ENCODE measurements around the gene MAN1A1. TPM values are rescaled to one million over a fixed set of nuclear protein-coding genes. Genes with fewer than 3 reads are reported as not detected.

The MAN1A1 gene
- total RNA-seq, 1 experiment from 2014 or later: 6.8 TPM

- TF ChIP-seq NR1H2 (CRISPR knock-in tag; IDR thresholded peaks at IDR 0.05) (no peak), ZNF416 (CRISPR knock-in tag; IDR thresholded peaks at IDR 0.05) (no peak), SMAD3 (CRISPR knock-in tag; IDR thresholded peaks at IDR 0.05; ENCODE audit: borderline replicate concordance) (no peak), ZNF263 (CRISPR knock-in tag; IDR thresholded peaks at IDR 0.05; ENCODE audit: low read depth) (no peak), USF1 (CRISPR knock-in tag; IDR thresholded peaks at IDR 0.05) (no peak), ZMAT4 (CRISPR knock-in tag; IDR thresholded peaks at IDR 0.05) (no peak), GRHL2 (CRISPR knock-in tag; IDR thresholded peaks at IDR 0.05; ENCODE audit: insufficient replicate concordance, severe bottlenecking) (no peak), ELF4 (CRISPR knock-in tag; IDR thresholded peaks at IDR 0.05; ENCODE audit: low read depth) (no peak), ZNF219 (CRISPR knock-in tag; IDR thresholded peaks at IDR 0.05; ENCODE audit: borderline replicate concordance) (no peak), PRRX2 (CRISPR knock-in tag; IDR thresholded peaks at IDR 0.05) (no peak), ZNF532 (CRISPR knock-in tag; IDR thresholded peaks at IDR 0.05; ENCODE audit: borderline replicate concordance) (no peak)
Measured at GRCh38 chr6:119342430-119342829, 7.1 kb downstream of the MAN1A1 start (continued).

GRCh38 chr6:119340796-119341487 is 8.6 kb downstream of the MAN1A1 start:
- ATAC-seq: peak; percentile 93
- peak; percentile 47 for DNase-seq (ENCODE audit: low spot score)
- Mint-ChIP-seq H3K9me3 (no peaks in the 10 kb centered on the region), H3K4me1 (peaks cover 33% of the 10 kb centered on the region), H3K27ac (no peak overlapping the region), H3K27me3 (ENCODE audit: low read depth) (no peaks in the 10 kb centered on the region; the same call in 1 of the 2 replicates), H3K36me3 (no peaks in the 10 kb centered on the region), H3K4me3 (no peak overlapping the region)
- 0 out of 2 replicates have a peak, but pooled peaks have one; percentile 24 for TF ChIP-seq OVOL2 (CRISPR knock-in tag; IDR thresholded peaks at IDR 0.05; ENCODE audit: borderline replicate concordance)
- no peak for TF ChIP-seq PREB (CRISPR knock-in tag; IDR thresholded peaks at IDR 0.05; ENCODE audit: borderline replicate concordance)
- ChIA-PET CTCF (no interaction called here), POLR2A (interaction anchor here (0.6 kb wide), 2 partner anchors 166 to 431 kb away, joined by 3 to 8 read pairs; no protein-coding TSS in a partner anchor)

- Mint-ChIP-seq H3K27me3 (ENCODE audit: low read depth) (no peaks in the 10 kb centered on the region; the same call in 1 of the 2 replicates), H3K27ac (peak overlapping the region; percentile 55), H3K4me1 (peaks cover 37% of the 10 kb centered on the region), H3K4me3 (no peak overlapping the region), H3K9me3 (no peaks in the 10 kb centered on the region), H3K36me3 (no peaks in the 10 kb centered on the region)
- ATAC-seq (no peak), DNase-seq (ENCODE audit: low spot score) (no peak)
- POLR2A ChIA-PET: interaction anchor here (0.6 kb wide), 1 partner anchor 430 kb away, joined by 3 read pairs; no protein-coding TSS in a partner anchor
- CTCF ChIA-PET: no interaction called here
- TF ChIP-seq E2F1 (CRISPR knock-in tag; IDR thresholded peaks at IDR 0.05): no peak
- no peak for TF ChIP-seq ZNF416 (CRISPR knock-in tag; IDR thresholded peaks at IDR 0.05)
- TF ChIP-seq ZNF232 (CRISPR knock-in tag; IDR thresholded peaks at IDR 0.05): no peak
- TF ChIP-seq NR3C1 (CRISPR knock-in tag; conservative IDR thresholded peaks at IDR 0.05; ENCODE audit: low read depth): no peak
- no peak for TF ChIP-seq NFYB (CRISPR knock-in tag; conservative IDR thresholded peaks at IDR 0.05; ENCODE audit: low read depth)
- TF ChIP-seq ATF6 (CRISPR knock-in tag; IDR thresholded peaks at IDR 0.05): no peak
- no peak for TF ChIP-seq ERG (CRISPR knock-in tag; IDR thresholded peaks at IDR 0.05)
- no peak for TF ChIP-seq ATF1 (CRISPR knock-in tag; IDR thresholded peaks at IDR 0.05)
- no peak for TF ChIP-seq MAX (CRISPR knock-in tag; IDR thresholded peaks at IDR 0.05)
Measured at GRCh38 chr6:119339941-119340456, 9.6 kb downstream of the MAN1A1 start.
